SK-N-SH treated with all-trans-retinoic acid at 6 μM for 48 hours (cell line): ENCODE measurements around the gene QRFP.
"Not testable (repeated sequence)": the region's sequence is repeated elsewhere in the genome, so short reads cannot be mapped to it uniquely, and the experiment has no call there.

Experiments
- BACH2 ChIP-seq: fragments of 250-450 bp; sonication (Bioruptor Pico); IDR thresholded peaks from 2 replicates; pipeline ENCODE4 v1.9.0; 2021; ENCODE audit warnings: mild to moderate bottlenecking, borderline replicate concordance
- CREB5 ChIP-seq: fragments of 250-450 bp; sonication (Bioruptor Pico); IDR thresholded peaks from 2 replicates; pipeline ENCODE4 v1.5.1; 2020; ENCODE audit warnings: low read depth, mild to moderate bottlenecking, moderate library complexity
- GLIS3 ChIP-seq: fragments of 250-450 bp; sonication (Bioruptor Pico); IDR thresholded peaks from 2 replicates; pipeline ENCODE4 v1.5.0; 2020; ENCODE audit warnings: mild to moderate bottlenecking, moderate library complexity
- PATZ1 ChIP-seq: fragments of 250-450 bp; sonication (Bioruptor Pico); IDR thresholded peaks from 2 replicates; pipeline ENCODE4 v1.8.0; 2020; ENCODE audit warnings: mild to moderate bottlenecking, moderate library complexity, borderline replicate concordance
- POU6F1 ChIP-seq: fragments of 250-450 bp; sonication (Bioruptor Pico); IDR thresholded peaks from 2 replicates; pipeline ENCODE4 v1.8.0; 2021; ENCODE audit warnings: low read depth, mild to moderate bottlenecking, moderate library complexity, borderline replicate concordance
- RARB ChIP-seq: fragments of 250-450 bp; sonication (Bioruptor Pico); IDR thresholded peaks from 2 replicates; pipeline ENCODE4 v1.8.0; 2021; ENCODE audit warnings: mild to moderate bottlenecking, moderate library complexity
- TSHZ2 ChIP-seq: fragments of 250-450 bp; sonication (Bioruptor Pico); IDR thresholded peaks from 2 replicates; pipeline ENCODE4 v1.5.0; 2020; ENCODE audit warnings: mild to moderate bottlenecking, moderate library complexity
- ZC3H10 ChIP-seq: fragments of 250-450 bp; sonication (Bioruptor Pico); IDR thresholded peaks from 2 replicates; pipeline ENCODE4 v1.5.1; 2021; ENCODE audit warnings: mild to moderate bottlenecking, moderate library complexity
- ZFP30 ChIP-seq: fragments of 450-650 bp; formaldehyde crosslinking; IDR thresholded peaks from 2 replicates; pipeline ENCODE4 v1.5.0; 2022; ENCODE audit warnings: mild to moderate bottlenecking, moderate library complexity

GRCh38 chr9:130910670-130911069 is 14.1 kb upstream of the QRFP start:
- TF ChIP-seq ZC3H10 (CRISPR knock-in tag); POU6F1 (CRISPR knock-in tag); PATZ1; GLIS3 (CRISPR knock-in tag); TSHZ2; ZFP30 (CRISPR knock-in tag); BACH2 (CRISPR knock-in tag); CREB5 (CRISPR knock-in tag); RARB: not testable (repeated sequence)
